ENCODE results near the gene NFU1.

NFU1 gene

GRCh38 chr2:69436938-69437750 lies at the start of gene NFU1:
Gene NFU1, minus strand, starts transcription at chr2:69437435. Its CDS starts 13 bp downstream, at chr2:69437422.
- H3K36me3 ChIP-seq (ENCODE audit: control insufficient read depth in 2 of 2, insufficient read depth in 2 of 2, low read length in 2 of 2) = no peaks in the 10 kb centered on the region
- peak within 1 kb of the TSS; percentile 88 to 92 for H3K4me3 ChIP-seq (ENCODE audit: low read length in 2 of 2)
- no peaks in the 10 kb centered on the region for H3K27me3 ChIP-seq (ENCODE audit: control insufficient read depth in 2 of 2, insufficient read depth in 2 of 2, low read length in 2 of 2)
- peak within 1 kb of the TSS; percentile 96 to 99 for H3K27ac ChIP-seq (ENCODE audit: low read depth in 2 of 2, low read length in 2 of 2)
- H3K9me3 ChIP-seq (ENCODE audit: control insufficient read depth in 2 of 2, low read length in 2 of 2) = no peaks in the 10 kb centered on the region
- H3K4me1 ChIP-seq (ENCODE audit: control insufficient read depth in 2 of 2, insufficient read depth in 2 of 2, low read length in 2 of 2) = peaks cover 16 to 22% of the 10 kb centered on the region in 2 donors
- peak within 1 kb of the TSS; percentile 98 to 99 for H3K9ac ChIP-seq (ENCODE audit: low read depth in 1 of 2, low read length in 2 of 2)

GRCh38 chr2:69483696-69484095 lies 46.5 kb upstream of the NFU1 start:
- peaks cover 5 to 7% of the 10 kb centered on the region in 2 donors for H3K36me3 ChIP-seq (ENCODE audit: control insufficient read depth in 2 of 2, insufficient read depth in 2 of 2, low read length in 2 of 2)
- peak overlapping the region in 1 of 2 donors; percentile 39 for H3K9ac ChIP-seq (ENCODE audit: low read depth in 1 of 2, low read length in 2 of 2)
- peak overlapping the region; percentile 36 to 43 for H3K4me3 ChIP-seq (ENCODE audit: low read length in 2 of 2)
- H3K27ac ChIP-seq (ENCODE audit: low read depth in 2 of 2, low read length in 2 of 2) = peak overlapping the region; percentile 77 to 82
- H3K27me3 ChIP-seq (ENCODE audit: control insufficient read depth in 2 of 2, insufficient read depth in 2 of 2, low read length in 2 of 2) = no peaks in the 10 kb centered on the region
- H3K9me3 ChIP-seq (ENCODE audit: control insufficient read depth in 2 of 2, low read length in 2 of 2) = no peaks in the 10 kb centered on the region
- H3K4me1 ChIP-seq (ENCODE audit: control insufficient read depth in 2 of 2, insufficient read depth in 2 of 2, low read length in 2 of 2) = peaks cover 0 to 25% of the 10 kb centered on the region in 2 donors

DNA sequence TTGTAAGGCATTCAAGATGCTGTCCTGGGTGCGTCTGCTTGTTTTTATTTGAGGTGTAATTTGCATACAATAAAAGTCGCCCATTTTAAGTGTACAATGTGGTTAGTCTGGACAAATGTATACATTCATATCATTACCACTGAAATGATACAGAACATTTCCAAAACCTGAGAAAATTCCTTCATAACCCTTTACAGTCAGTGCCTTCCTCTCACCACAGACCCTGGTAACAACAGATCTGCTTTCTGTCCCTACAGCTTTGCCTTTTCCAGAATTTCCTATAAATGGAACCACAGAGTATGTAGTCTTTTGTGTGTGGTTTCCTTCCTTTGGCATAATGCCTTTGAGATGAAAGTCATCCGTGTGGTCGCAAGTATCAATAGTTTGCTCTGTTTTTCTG lies 45.8 kb upstream of the NFU1 start:
- no peaks in the 10 kb centered on the region for H3K27me3 ChIP-seq (ENCODE audit: control insufficient read depth in 2 of 2, insufficient read depth in 2 of 2, low read length in 2 of 2)
- H3K9me3 ChIP-seq (ENCODE audit: control insufficient read depth in 2 of 2, low read length in 2 of 2) = no peaks in the 10 kb centered on the region
- peaks cover 0 to 25% of the 10 kb centered on the region in 2 donors for H3K4me1 ChIP-seq (ENCODE audit: control insufficient read depth in 2 of 2, insufficient read depth in 2 of 2, low read length in 2 of 2)
- peak overlapping the region; percentile 77 to 82 for H3K27ac ChIP-seq (ENCODE audit: low read depth in 2 of 2, low read length in 2 of 2)
- peak overlapping the region; percentile 11 to 43 for H3K4me3 ChIP-seq (ENCODE audit: low read length in 2 of 2)
- peak overlapping the region in 1 of 2 donors; percentile 37 for H3K9ac ChIP-seq (ENCODE audit: low read depth in 1 of 2, low read length in 2 of 2)
- peaks cover 5% of the 10 kb centered on the region in 2 donors for H3K36me3 ChIP-seq (ENCODE audit: control insufficient read depth in 2 of 2, insufficient read depth in 2 of 2, low read length in 2 of 2)

DNA sequence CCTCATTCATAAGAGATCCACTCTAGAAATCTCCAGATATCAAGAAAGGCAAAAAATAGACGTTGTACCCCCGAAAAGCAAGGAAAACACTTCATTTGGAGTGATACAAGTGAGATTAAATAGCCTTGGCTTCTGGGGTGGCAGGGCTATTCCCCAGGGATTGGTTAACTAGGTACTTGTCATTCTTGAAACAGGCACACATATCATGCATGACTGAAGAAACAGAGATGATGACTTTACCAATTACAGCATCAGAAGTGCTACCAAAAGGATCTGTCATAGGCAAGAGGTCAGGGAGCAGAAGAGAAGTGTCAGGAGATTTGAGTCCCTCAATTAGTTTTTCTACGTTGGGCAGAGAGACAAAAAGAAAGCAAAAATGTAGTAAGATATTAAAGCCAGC lies 45.2 kb upstream of the NFU1 start:
- peak overlapping the region; percentile 67 to 82 for H3K27ac ChIP-seq (ENCODE audit: low read depth in 2 of 2, low read length in 2 of 2)
- peak overlapping the region in 1 of 2 donors; percentile 34 for H3K9ac ChIP-seq (ENCODE audit: low read depth in 1 of 2, low read length in 2 of 2)
- H3K4me3 ChIP-seq (ENCODE audit: low read length in 2 of 2) = no peak overlapping the region
- H3K27me3 ChIP-seq (ENCODE audit: control insufficient read depth in 2 of 2, insufficient read depth in 2 of 2, low read length in 2 of 2) = no peaks in the 10 kb centered on the region
- H3K9me3 ChIP-seq (ENCODE audit: control insufficient read depth in 2 of 2, low read length in 2 of 2) = no peaks in the 10 kb centered on the region
- peaks cover 5% of the 10 kb centered on the region in 2 donors for H3K36me3 ChIP-seq (ENCODE audit: control insufficient read depth in 2 of 2, insufficient read depth in 2 of 2, low read length in 2 of 2)
- H3K4me1 ChIP-seq (ENCODE audit: control insufficient read depth in 2 of 2, insufficient read depth in 2 of 2, low read length in 2 of 2) = peaks cover 0 to 25% of the 10 kb centered on the region in 2 donors

DNA sequence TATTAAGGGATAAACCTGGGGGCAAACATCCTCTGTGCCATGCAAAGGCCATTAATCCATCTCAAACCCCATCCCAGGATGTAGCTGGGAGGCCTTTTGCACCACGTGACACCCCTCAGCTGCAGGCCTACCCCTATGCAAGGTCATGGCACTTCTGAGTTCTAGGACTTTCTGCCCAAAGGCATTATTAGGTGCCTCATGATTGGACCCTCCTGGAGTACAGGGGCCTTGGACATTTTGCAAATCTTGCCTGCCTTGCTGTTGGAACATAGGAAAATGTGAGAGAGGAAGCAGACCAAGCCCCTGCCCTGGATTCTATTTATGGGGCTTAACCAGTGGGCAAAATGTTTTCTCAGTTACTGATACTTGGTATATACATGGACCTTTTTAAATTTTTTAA lies 44.2 kb upstream of the NFU1 start:
- Histone ChIP-seq H3K9me3 (ENCODE audit: control insufficient read depth in 2 of 2, low read length in 2 of 2) (no peaks in the 10 kb centered on the region), H3K4me3 (ENCODE audit: low read length in 2 of 2) (no peak overlapping the region)

GRCh38 chr2:69477627-69478026 lies 40.4 kb upstream of the NFU1 start:
- Histone ChIP-seq H3K27me3 (ENCODE audit: control insufficient read depth in 2 of 2, insufficient read depth in 2 of 2, low read length in 2 of 2) (no peaks in the 10 kb centered on the region), H3K9me3 (ENCODE audit: control insufficient read depth in 2 of 2, low read length in 2 of 2) (no peaks in the 10 kb centered on the region), H3K4me1 (ENCODE audit: control insufficient read depth in 2 of 2, insufficient read depth in 2 of 2, low read length in 2 of 2) (peaks cover 3 to 8% of the 10 kb centered on the region in 2 donors), H3K9ac (ENCODE audit: low read depth in 1 of 2, low read length in 2 of 2) (no peak overlapping the region), H3K27ac (ENCODE audit: low read depth in 2 of 2, low read length in 2 of 2) (no peak overlapping the region), H3K36me3 (ENCODE audit: control insufficient read depth in 2 of 2, insufficient read depth in 2 of 2, low read length in 2 of 2) (peaks cover 2 to 4% of the 10 kb centered on the region in 2 donors), H3K4me3 (ENCODE audit: low read length in 2 of 2) (no peak overlapping the region)

More for the DNA sequence above, 44.2 kb upstream of the NFU1 start:
- Histone ChIP-seq H3K4me1 (ENCODE audit: control insufficient read depth in 2 of 2, insufficient read depth in 2 of 2, low read length in 2 of 2) (peaks cover 0 to 25% of the 10 kb centered on the region in 2 donors), H3K27ac (ENCODE audit: low read depth in 2 of 2, low read length in 2 of 2) (no peak overlapping the region), H3K27me3 (ENCODE audit: control insufficient read depth in 2 of 2, insufficient read depth in 2 of 2, low read length in 2 of 2) (no peaks in the 10 kb centered on the region), H3K36me3 (ENCODE audit: control insufficient read depth in 2 of 2, insufficient read depth in 2 of 2, low read length in 2 of 2) (peaks cover under 1 to 2% of the 10 kb centered on the region in 2 donors), H3K9ac (ENCODE audit: low read depth in 1 of 2, low read length in 2 of 2) (no peak overlapping the region)

DNA sequence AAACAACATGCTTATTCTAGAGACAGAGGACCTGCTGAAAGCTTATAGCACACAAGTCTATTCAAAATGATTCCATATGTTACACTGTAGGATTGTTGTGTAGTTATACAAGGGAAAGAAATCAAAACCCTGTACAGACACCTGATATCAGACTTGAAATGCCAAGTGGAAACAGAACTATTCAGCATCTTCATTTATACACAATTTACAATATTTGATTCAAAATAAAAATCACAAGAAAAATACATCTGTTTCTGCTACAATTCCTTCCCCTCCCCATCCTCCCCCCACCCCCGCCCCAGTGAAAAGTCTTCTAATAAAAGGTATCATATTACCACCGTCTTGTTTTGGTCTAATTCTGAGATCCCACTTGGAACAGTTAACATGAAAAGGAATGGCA lies 37.5 kb upstream of the NFU1 start:
- peaks cover 0 to 4% of the 10 kb centered on the region in 2 donors for H3K36me3 ChIP-seq (ENCODE audit: control insufficient read depth in 2 of 2, insufficient read depth in 2 of 2, low read length in 2 of 2)
- no peaks in the 10 kb centered on the region for H3K9me3 ChIP-seq (ENCODE audit: control insufficient read depth in 2 of 2, low read length in 2 of 2)
- H3K4me1 ChIP-seq (ENCODE audit: control insufficient read depth in 2 of 2, insufficient read depth in 2 of 2, low read length in 2 of 2) = peaks cover 3% of the 10 kb centered on the region in 2 donors
- H3K27me3 ChIP-seq (ENCODE audit: control insufficient read depth in 2 of 2, insufficient read depth in 2 of 2, low read length in 2 of 2) = no peaks in the 10 kb centered on the region
- no peak overlapping the region for H3K9ac ChIP-seq (ENCODE audit: low read depth in 1 of 2, low read length in 2 of 2)
- H3K27ac ChIP-seq (ENCODE audit: low read depth in 2 of 2, low read length in 2 of 2) = no peak overlapping the region
- no peak overlapping the region for H3K4me3 ChIP-seq (ENCODE audit: low read length in 2 of 2)

GRCh38 chr2:69471793-69472192 lies 34.6 kb upstream of the NFU1 start:
- H3K4me1 ChIP-seq (ENCODE audit: control insufficient read depth in 2 of 2, insufficient read depth in 2 of 2, low read length in 2 of 2) = peaks cover 3% of the 10 kb centered on the region in 2 donors
- H3K36me3 ChIP-seq (ENCODE audit: control insufficient read depth in 2 of 2, insufficient read depth in 2 of 2, low read length in 2 of 2) = peaks cover 0 to 4% of the 10 kb centered on the region in 2 donors
- no peaks in the 10 kb centered on the region for H3K9me3 ChIP-seq (ENCODE audit: control insufficient read depth in 2 of 2, low read length in 2 of 2)
- H3K27me3 ChIP-seq (ENCODE audit: control insufficient read depth in 2 of 2, insufficient read depth in 2 of 2, low read length in 2 of 2) = no peaks in the 10 kb centered on the region
- H3K27ac ChIP-seq (ENCODE audit: low read depth in 2 of 2, low read length in 2 of 2) = no peak overlapping the region
- H3K9ac ChIP-seq (ENCODE audit: low read depth in 1 of 2, low read length in 2 of 2) = no peak overlapping the region
- no peak overlapping the region for H3K4me3 ChIP-seq (ENCODE audit: low read length in 2 of 2)

GRCh38 chr2:69470911-69471310 lies 33.7 kb upstream of the NFU1 start:
- no peaks in the 10 kb centered on the region for H3K27me3 ChIP-seq (ENCODE audit: control insufficient read depth in 2 of 2, insufficient read depth in 2 of 2, low read length in 2 of 2)
- H3K4me3 ChIP-seq (ENCODE audit: low read length in 2 of 2) = no peak overlapping the region
- peaks cover 3% of the 10 kb centered on the region in 2 donors for H3K4me1 ChIP-seq (ENCODE audit: control insufficient read depth in 2 of 2, insufficient read depth in 2 of 2, low read length in 2 of 2)
- H3K9me3 ChIP-seq (ENCODE audit: control insufficient read depth in 2 of 2, low read length in 2 of 2) = no peaks in the 10 kb centered on the region
- H3K36me3 ChIP-seq (ENCODE audit: control insufficient read depth in 2 of 2, insufficient read depth in 2 of 2, low read length in 2 of 2) = peaks cover 0 to 4% of the 10 kb centered on the region in 2 donors
- H3K9ac ChIP-seq (ENCODE audit: low read depth in 1 of 2, low read length in 2 of 2) = no peak overlapping the region
- no peak overlapping the region for H3K27ac ChIP-seq (ENCODE audit: low read depth in 2 of 2, low read length in 2 of 2)

- no peak overlapping the region for H3K27ac ChIP-seq (ENCODE audit: low read depth in 2 of 2, low read length in 2 of 2)
- peaks cover 3 to 4% of the 10 kb centered on the region in 2 donors for H3K36me3 ChIP-seq (ENCODE audit: control insufficient read depth in 2 of 2, insufficient read depth in 2 of 2, low read length in 2 of 2)
- no peak overlapping the region for H3K9ac ChIP-seq (ENCODE audit: low read depth in 1 of 2, low read length in 2 of 2)
- H3K4me3 ChIP-seq (ENCODE audit: low read length in 2 of 2) = no peak overlapping the region
- H3K4me1 ChIP-seq (ENCODE audit: control insufficient read depth in 2 of 2, insufficient read depth in 2 of 2, low read length in 2 of 2) = peaks cover 3% of the 10 kb centered on the region in 2 donors
- no peaks in the 10 kb centered on the region for H3K27me3 ChIP-seq (ENCODE audit: control insufficient read depth in 2 of 2, insufficient read depth in 2 of 2, low read length in 2 of 2)
- H3K9me3 ChIP-seq (ENCODE audit: control insufficient read depth in 2 of 2, low read length in 2 of 2) = no peaks in the 10 kb centered on the region
Measured at GRCh38 chr2:69469784-69470183, 32.5 kb upstream of the NFU1 start.

All from mucosa of rectum (tissue), 2 donors.